ENCODE data around the gene TMEM123.

DNA sequence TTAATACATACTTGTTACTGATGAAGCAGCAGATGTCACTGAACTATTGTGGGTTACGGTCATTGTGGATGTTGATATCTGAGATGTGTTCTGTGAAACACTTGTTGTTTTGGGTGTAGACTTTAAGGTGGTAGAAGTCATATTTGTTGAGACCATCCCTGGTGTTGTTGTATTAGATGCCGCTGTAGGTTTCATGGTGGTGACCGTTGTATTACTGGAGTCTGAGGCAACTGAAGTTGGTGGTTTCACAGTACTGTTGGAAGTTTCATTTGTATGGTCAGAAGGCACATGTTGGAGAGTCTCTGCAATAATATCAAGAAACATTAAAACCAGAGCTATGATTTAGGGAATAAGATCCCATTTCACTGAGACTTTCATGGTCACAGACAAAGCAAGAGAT is 50.7 kb downstream of the TMEM123 start:
- TF ChIP-seq CTCF (IDR thresholded peaks at IDR 0.05; ENCODE audit: borderline replicate concordance, extremely low read depth, low read length, poor library complexity, severe bottlenecking) (no peak), EZH2 (IDR thresholded peaks at IDR 0.05; ENCODE audit: borderline replicate concordance, low read depth, low read length, severe bottlenecking) (no peak)

Data from DND-41 (cell line).